H1 (cell line): ENCODE data around the gene KANSL1L. TPM values are rescaled to one million over a fixed set of nuclear protein-coding genes. Genes with fewer than 3 reads are reported as not detected.

Experiments
- CHD7 ChIP-seq: fragments of 300-600 bp; sonication (generic); IDR thresholded peaks from 2 replicates; pipeline ENCODE4 v1.7.1; 2012; ENCODE audit warnings: low read length, moderate library complexity, mild to moderate bottlenecking, inconsistent platforms; ENCODE audit not compliant: insufficient replicate concordance
- polyA plus RNA-seq, 7 experiments: library from polyadenylated mRNA; depleted of rRNA in 3 of 7; stranded (reverse) in 5 of 7; unstranded in 2 of 7; fragments of >200 nt in 5 of 7; fragments of 200-250 nt in 2 of 7; gene quantifications; 1 replicate in 5 of 7; 2 replicates in 1 of 7; 4 replicates in 1 of 7; pipeline versions ENCODE4 v1.2.1 to v1.2.3, GENCODE V29; 2011 to 2013; ENCODE audit warnings: missing spikeins in 2 of 7, mixed read lengths in 2 of 7
- total RNA-seq: library from RNA; stranded (reverse); fragmentation: NEBNext Ultra II Directional; extraction: Animal tissue kit (Norgen Biotek cat#: 25700); gene quantifications from 2 replicates; pipeline ENCODE4 v1.2.1, GENCODE V29; 2021

The KANSL1L gene
- total and polyA plus RNA-seq, 2 of the 8 experiments (the other 6 are each of a cell fraction or from before 2014, with no cell fraction given), result 5.4 to 17.2 TPM

GRCh38 chr2:209977386-209978239 lies 193.6 kb downstream of the KANSL1L start (continued):
- TF ChIP-seq CHD7, result no peak
